K562 (cell line): ENCODE measurements around the gene COL9A3. TPM values are rescaled to one million over a fixed set of nuclear protein-coding genes. Genes with fewer than 3 reads are reported as not detected.
A peak's percentile ranks its signal among the peaks of the same experiment; 100 is the strongest.

ENCODE experiments used
- ATAC-seq: fragments of 200-7000 bp; cut with Tn5 transposase; 3 replicates; pipeline ENCODE4 v1.9.1; 2020; ENCODE audit warnings: moderate library complexity
- BruUV-seq: library from RNA; stranded (reverse); fragments of 400-500 nt; replicated peaks from 2 replicates; lab custom pipeline; 2021; lab: Mats Ljungman, UMichigan
- CTCF ChIA-PET: fragments of 300-600 bp; formaldehyde crosslinking; extraction: SDS; loops from one replicate; lab custom pipeline; 2021; ENCODE audit warnings: low intra/inter-chr PET ratio; lab: Yijun Ruan, JAX
- POLR2A ChIA-PET: fragments of 300-600, 350-650 bp; sonication (Branson Sonifier 250); formaldehyde crosslinking; extraction: SDS; loops from one replicate; lab custom pipeline; 2021; ENCODE audit warnings: antibody characterized with exemption, inconsistent platforms; lab: Yijun Ruan, JAX
- DNase-seq, 4 experiments: peaks; one replicate each; pipeline versions ENCODE4 v3.0.0 to v3.0.0-alpha.2; 2011 to 2018; ENCODE audit warnings: low spot score in 3 of 4, mixed read lengths in 3 of 4; ENCODE audit errors: extremely low read depth in 1 of 4
- FAIRE-seq: peaks from 2 replicates; lab custom pipeline; 2011; peaks lifted over from hg19 to GRCh38; lab: Jason Lieb, UNC
- H2AFZ ChIP-seq: 2 replicates; pipeline ENCODE4 v1.6.0; 2011; ENCODE audit warnings: low read depth, low read length, control low read depth, inconsistent platforms
- H3K27ac ChIP-seq: fragments of 200-600 bp; 3 replicates; pipeline ENCODE4 v1.8.0; 2011; ENCODE audit warnings: low read depth, mild to moderate bottlenecking, control low read depth, inconsistent platforms, low read length, moderate library complexity, mixed read lengths; ENCODE audit errors: extremely low read depth
- H3K27me3 ChIP-seq, 2 experiments: fragments of 300-600 bp in 1 of 2; 2 replicates in 1 of 2; 3 replicates in 1 of 2; pipeline versions ENCODE4 v1.6.0 to v1.8.0; 2011; ENCODE audit warnings: inconsistent platforms in 2 of 2, low read length in 2 of 2, mild to moderate bottlenecking in 1 of 2, mixed read lengths in 1 of 2, moderate library complexity in 1 of 2; ENCODE audit not compliant: control insufficient read depth in 2 of 2, insufficient read depth in 2 of 2
- H3K36me3 ChIP-seq: fragments of 300-600 bp; 3 replicates; pipeline ENCODE4 v1.8.0; 2011; ENCODE audit warnings: mild to moderate bottlenecking, low read length, inconsistent platforms; ENCODE audit not compliant: control insufficient read depth, insufficient read depth
- H3K4me1 ChIP-seq, 2 experiments: fragments of 200-600 bp in 1 of 2; replicated peaks in 1 of 2; 2 replicates in 1 of 2; 3 replicates in 1 of 2; pipeline versions ENCODE4 v1.5.1 to v1.8.0; 2011; ENCODE audit warnings: inconsistent platforms in 2 of 2, low read length in 2 of 2, mild to moderate bottlenecking in 1 of 2, mixed read lengths in 1 of 2, moderate library complexity in 1 of 2; ENCODE audit not compliant: control insufficient read depth in 2 of 2, insufficient read depth in 2 of 2
- H3K4me2 ChIP-seq: 2 replicates; pipeline ENCODE4 v1.6.1; 2011; ENCODE audit warnings: low read length, control low read depth, inconsistent platforms, mixed read lengths; ENCODE audit not compliant: insufficient read depth
- H3K4me3 ChIP-seq: fragments of 200-600 bp; sonication (generic), shearing (Covaris generic); 2 replicates; pipeline ENCODE4 v1.5.1; 2016; ENCODE audit warnings: control low read depth, inconsistent platforms
- H3K79me2 ChIP-seq: fragments of 200-600 bp; 3 replicates; pipeline ENCODE4 v1.8.0; 2011; ENCODE audit warnings: low read length, inconsistent platforms; ENCODE audit not compliant: control insufficient read depth, insufficient read depth
- H3K9ac ChIP-seq, 2 experiments: 2 replicates each; pipeline versions ENCODE4 v1.6.0 to v1.6.1; 2011; ENCODE audit warnings: low read depth in 2 of 2, low read length in 2 of 2, control low read depth in 1 of 2, inconsistent platforms in 1 of 2, mild to moderate bottlenecking in 1 of 2, mixed read lengths in 1 of 2; ENCODE audit not compliant: insufficient read depth in 1 of 2
- H3K9me1 ChIP-seq: one replicate; pipeline ENCODE4 v1.6.0; 2011; ENCODE audit warnings: inconsistent platforms, mild to moderate bottlenecking, low read length, moderate library complexity; ENCODE audit not compliant: control insufficient read depth, insufficient read depth
- H3K9me3 ChIP-seq: replicated peaks from 2 replicates; pipeline ENCODE4 v1.5.1; 2011; ENCODE audit warnings: low read depth, low read length, inconsistent platforms; ENCODE audit not compliant: control insufficient read depth, insufficient read depth
- H4K20me1 ChIP-seq: replicated peaks from 2 replicates; pipeline ENCODE4 v1.6.1; 2011; ENCODE audit warnings: low read length, inconsistent platforms, mixed read lengths; ENCODE audit not compliant: control insufficient read depth, insufficient read depth
- FOSL1 ChIP-seq: fragments of 200-800 bp; sonication (Bioruptor generic); conservative IDR thresholded peaks from 2 replicates; pipeline ENCODE4 v1.6.1; 2016; ENCODE audit warnings: missing genetic modification characterization, missing compliant biosample characterization
- FOXP1 ChIP-seq: sonication (generic); formaldehyde crosslinking; IDR thresholded peaks from 2 replicates; pipeline ENCODE4 v1.8.0; 2022; ENCODE audit warnings: mild to moderate bottlenecking, missing genetic modification reagents
- MECOM ChIP-seq: fragments of 250-450 bp; sonication (Bioruptor Pico); IDR thresholded peaks from 2 replicates; pipeline ENCODE4 v1.8.0; 2022; ENCODE audit warnings: inconsistent platforms
- RCOR1 ChIP-seq, 2 experiments: IDR thresholded peaks; 2 replicates each; pipeline ENCODE4 v1.6.1; 2012; ENCODE audit warnings: low read depth in 2 of 2, low read length in 2 of 2, borderline replicate concordance in 1 of 2, improper control_type of control experiment in 1 of 2
- TARDBP ChIP-seq: fragments of 450-650 bp; IDR thresholded peaks from 2 replicates; pipeline ENCODE4 v1.6.1; 2016
- ZBTB7A ChIP-seq: IDR thresholded peaks from 2 replicates; pipeline ENCODE4 v1.6.1; 2011; ENCODE audit warnings: low read depth, mild to moderate bottlenecking, low read length, moderate library complexity, borderline replicate concordance; ENCODE audit not compliant: control insufficient read depth
- WGBS: fragments of 100-300 bp; shearing (Covaris generic); methylation state at CpG from one replicate; pipeline ENCODE4 v1.1.6; 2016; ENCODE audit warnings: low coverage, mixed read lengths; ENCODE audit not compliant: insufficient coverage; ENCODE audit errors: missing lambda C conversion rate; 5-methylcytosine and 5-hydroxymethylcytosine counted together
- in situ Hi-C: fragments of 300-500 bp; cut with MboI; formaldehyde crosslinking; loops from 4 replicates; pipeline ENCODE4 v1.15.0; 2018; ENCODE audit warnings: inconsistent platforms, mixed read lengths
- intact Hi-C: fragments of 100-400 bp; cut with micrococcal nuclease; formaldehyde crosslinking; loops from 2 replicates; pipeline ENCODE4 v1.14.2; 2022
- polyA plus RNA-seq, 8 experiments: library from polyadenylated mRNA; depleted of rRNA in 4 of 8; stranded (reverse) in 5 of 8; unstranded in 3 of 8; fragments of >200 nt; fragmentation: Nextera tagmentation in 2 of 8; fragmentation: Illumina TruSeq in 1 of 8; extraction: Ambion mirVana in 2 of 8; extraction: Trizol in 1 of 8; gene quantifications; 2 replicates each; pipeline versions ENCODE4 v1.2.1 to v1.2.3, GENCODE V29; 2011 to 2014; ENCODE audit warnings: inconsistent platforms in 1 of 8, missing spikeins in 1 of 8
- total RNA-seq, 7 experiments: library from RNA; depleted of rRNA in 6 of 7; stranded (reverse); fragments of >200 nt in 6 of 7; fragmentation: Illumina TruSeq in 2 of 7; extraction: Trizol in 2 of 7; gene quantifications; 2 replicates each; pipeline versions ENCODE4 v1.2.1 to v1.2.3, GENCODE V29; 2011 to 2021; ENCODE audit warnings: low replicate concordance in 1 of 7
- TF ChIP-seq, protein P1 (sequence below): fragments of 200-800 bp; sonication (Bioruptor generic); IDR thresholded peaks from 2 replicates; pipeline ENCODE4 v1.6.1; 2017; ENCODE audit warnings: missing genetic modification characterization, missing compliant biosample characterization
- TF ChIP-seq, protein P2 (sequence below): sonication (generic); formaldehyde crosslinking; IDR thresholded peaks from 2 replicates; pipeline ENCODE4 v1.8.0; 2022; ENCODE audit warnings: mild to moderate bottlenecking, missing genetic modification reagents

Gene COL9A3
- total and polyA plus RNA-seq, 9 of the 15 experiments (the other 6 are each of a cell fraction or from before 2014, with no cell fraction given) = 0.14 to 3.6 (median 0.88) TPM; not detected in 1

DNA sequence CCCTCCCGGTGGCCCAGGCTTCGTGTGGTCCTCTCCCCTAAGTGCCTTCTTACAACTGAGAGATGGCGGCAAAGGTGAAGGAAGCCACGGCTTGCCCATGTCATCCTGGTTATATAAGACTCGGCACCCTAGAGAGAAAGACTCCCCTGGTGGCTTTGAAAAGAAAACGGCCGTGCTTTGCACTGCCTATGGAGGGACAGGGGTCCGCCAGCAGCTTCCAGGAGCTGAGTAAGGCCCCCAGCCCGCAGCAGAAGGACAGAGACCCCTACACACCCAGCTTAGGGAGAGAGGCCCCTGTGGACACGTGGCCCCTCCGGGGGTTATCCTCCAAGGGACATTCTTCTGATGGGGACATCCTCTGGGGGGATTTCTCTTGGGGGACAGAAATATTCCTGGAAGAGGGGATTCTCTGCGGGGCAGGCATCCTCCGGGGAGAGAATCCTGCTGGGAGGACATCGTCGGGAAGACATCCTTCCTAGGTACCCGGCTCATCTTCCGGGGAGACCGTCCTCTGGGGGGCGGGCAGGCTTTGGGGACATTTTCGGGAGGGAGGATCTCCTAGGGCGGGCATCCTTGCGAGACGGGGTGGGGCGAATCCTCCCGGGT is 12.7 kb upstream of the COL9A3 start:
- Histone ChIP-seq H3K4me2 (peak overlapping the region; percentile 93), H3K9me3 (no peaks in the 10 kb centered on the region)
- peak in 1 of 4 experiments; percentile 47 for DNase-seq
- intact Hi-C loops = no loop called here
- TF ChIP-seq TARDBP (no peak), RCOR1 (IDR thresholded peaks at IDR 0.05; ENCODE audit: borderline replicate concordance in 1 of 2, low read depth in 2 of 2, low read length in 2 of 2) (peak in 1 of 2 experiments; percentile 39; a peak in 1 of 4 replicates), FOXP1 (CRISPR knock-in tag) (no peak), ZBTB7A (peak; percentile 36; the same call in 1 of the 2 replicates), FOSL1 (tag) (no peak), MECOM (peak; percentile 87)
- TF ChIP-seq, protein P1, sequence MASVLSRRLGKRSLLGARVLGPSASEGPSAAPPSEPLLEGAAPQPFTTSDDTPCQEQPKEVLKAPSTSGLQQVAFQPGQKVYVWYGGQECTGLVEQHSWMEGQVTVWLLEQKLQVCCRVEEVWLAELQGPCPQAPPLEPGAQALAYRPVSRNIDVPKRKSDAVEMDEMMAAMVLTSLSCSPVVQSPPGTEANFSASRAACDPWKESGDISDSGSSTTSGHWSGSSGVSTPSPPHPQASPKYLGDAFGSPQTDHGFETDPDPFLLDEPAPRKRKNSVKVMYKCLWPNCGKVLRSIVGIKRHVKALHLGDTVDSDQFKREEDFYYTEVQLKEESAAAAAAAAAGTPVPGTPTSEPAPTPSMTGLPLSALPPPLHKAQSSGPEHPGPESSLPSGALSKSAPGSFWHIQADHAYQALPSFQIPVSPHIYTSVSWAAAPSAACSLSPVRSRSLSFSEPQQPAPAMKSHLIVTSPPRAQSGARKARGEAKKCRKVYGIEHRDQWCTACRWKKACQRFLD (CRISPR knock-in tag) = no peak
- TF ChIP-seq, protein P2, sequence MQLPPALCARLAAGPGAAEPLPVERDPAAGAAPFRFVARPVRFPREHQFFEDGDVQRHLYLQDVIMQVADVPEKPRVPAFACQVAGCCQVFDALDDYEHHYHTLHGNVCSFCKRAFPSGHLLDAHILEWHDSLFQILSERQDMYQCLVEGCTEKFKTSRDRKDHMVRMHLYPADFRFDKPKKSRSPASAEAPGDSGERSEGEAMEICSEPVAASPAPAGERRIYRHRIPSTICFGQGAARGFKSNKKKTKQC = no peak
- TF ChIP-seq, all 486 proteins: peak for 3
- Histone ChIP-seq H3K9me1 (no peaks in the 10 kb centered on the region), H3K79me2 (peaks cover 25% of the 10 kb centered on the region), H3K4me3 (peak overlapping the region; percentile 93), H4K20me1 (peaks cover 4% of the 10 kb centered on the region), H3K9ac (peak overlapping the region in 1 of 2 experiments; percentile 55; a peak in 1 of 4 replicates), H3K4me1 (peaks cover 11 to 49% of the 10 kb centered on the region in 2 experiments), H2AFZ (peak overlapping the region; percentile 52; the same call in 1 of the 2 replicates), H3K27me3 (no peaks in the 10 kb centered on the region), H3K36me3 (peaks cover 47% of the 10 kb centered on the region; the same call in 2 of the 3 replicates), H3K27ac (no peak overlapping the region)
- BruUV-seq = no TSS peak
- POLR2A ChIA-PET = interaction anchor here (0.6 to 0.7 kb wide), 2 partner anchors 10 to 51 kb away, joined by 3 read pairs; no protein-coding TSS in a partner anchor
- ATAC-seq (peak; percentile 12), FAIRE-seq (no peak)
- WGBS = 22% methylated on average over 18 of the region's 25 CpGs
- CTCF ChIA-PET = interaction anchor here (0.6 kb wide), 1 partner anchor 135 kb away, joined by 3 read pairs; no protein-coding TSS in a partner anchor
- in situ Hi-C loops = loop anchor here (10.0 kb wide), 1 partner anchor 309 kb away; no protein-coding TSS in a partner anchor
